ENCODE data around the gene DDX51. TPM values are rescaled to one million over a fixed set of nuclear protein-coding genes. Genes with fewer than 3 reads are reported as not detected.

DDX51 gene
- total RNA-seq, 6 experiments from 2014 or later = 13.8 to 18.3 (median 16.8) TPM

GRCh38 chr12:132173135-132174014 lies 29.3 kb upstream of the DDX51 start:
- no peak overlapping the region for H3K27ac Mint-ChIP-seq

GRCh38 chr12:132172619-132173018 lies 28.5 kb upstream of the DDX51 start:
- no peak overlapping the region for H3K27ac Mint-ChIP-seq
- H3K4me3 Mint-ChIP-seq = no peak overlapping the region
- H3K4me1 Mint-ChIP-seq (ENCODE audit: low read depth) = peaks cover 10% of the 10 kb centered on the region
- no peak for DNase-seq
- H3K27me3 Mint-ChIP-seq (ENCODE audit: insufficient read depth) = peaks cover 20% of the 10 kb centered on the region
- H3K36me3 Mint-ChIP-seq (ENCODE audit: low read depth) = no peaks in the 10 kb centered on the region
- TF ChIP-seq CTCF (IDR thresholded peaks at IDR 0.05) = no peak
- no peaks in the 10 kb centered on the region for H3K9me3 Mint-ChIP-seq

More at GRCh38 chr12:132173135-132174014, 29.3 kb upstream of the DDX51 start:
- no peak overlapping the region for H3K4me3 Mint-ChIP-seq
- DNase-seq = no peak
- no peaks in the 10 kb centered on the region for H3K36me3 Mint-ChIP-seq (ENCODE audit: low read depth)
- H3K27me3 Mint-ChIP-seq (ENCODE audit: insufficient read depth) = peaks cover 22% of the 10 kb centered on the region
- peaks cover 10% of the 10 kb centered on the region for H3K4me1 Mint-ChIP-seq (ENCODE audit: low read depth)
- no peaks in the 10 kb centered on the region for H3K9me3 Mint-ChIP-seq
- no peak for TF ChIP-seq CTCF (IDR thresholded peaks at IDR 0.05)

DNA sequence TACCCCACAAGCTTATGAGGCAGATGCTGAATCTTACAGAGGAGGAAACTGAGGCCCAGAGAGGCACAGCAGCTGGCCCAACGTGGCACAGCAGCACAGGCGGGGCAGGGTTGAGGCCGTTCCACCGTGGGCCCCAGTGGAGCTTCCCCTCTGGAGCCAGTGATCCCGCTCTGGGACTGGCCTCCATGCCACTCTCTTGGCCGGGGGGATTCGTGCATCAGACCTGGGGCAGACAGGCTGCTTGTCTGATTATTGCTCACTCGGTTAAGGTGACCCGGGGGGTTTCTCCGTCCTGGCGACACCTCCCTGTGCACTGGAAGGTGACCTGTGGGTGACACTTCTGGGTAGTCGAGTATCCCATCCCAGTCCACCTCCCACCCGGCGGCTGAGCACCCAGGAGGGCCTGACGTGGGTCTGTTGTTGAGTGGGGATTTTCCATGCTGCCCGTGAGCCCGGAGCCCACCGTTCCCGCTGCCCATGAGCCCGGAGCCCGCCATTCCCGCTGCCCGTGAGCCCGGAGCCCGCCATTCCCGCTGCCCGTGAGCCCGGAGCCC lies 27.9 kb upstream of the DDX51 start:
- no peak for DNase-seq
- H3K36me3 Mint-ChIP-seq (ENCODE audit: low read depth) = no peaks in the 10 kb centered on the region
- H3K27ac Mint-ChIP-seq = no peak overlapping the region
- H3K9me3 Mint-ChIP-seq = peaks cover 2% of the 10 kb centered on the region
- no peak for TF ChIP-seq CTCF (IDR thresholded peaks at IDR 0.05)
- peaks cover 18% of the 10 kb centered on the region for H3K27me3 Mint-ChIP-seq (ENCODE audit: insufficient read depth)
- H3K4me1 Mint-ChIP-seq (ENCODE audit: low read depth) = peaks cover 10% of the 10 kb centered on the region
- H3K4me3 Mint-ChIP-seq = no peak overlapping the region

DNA sequence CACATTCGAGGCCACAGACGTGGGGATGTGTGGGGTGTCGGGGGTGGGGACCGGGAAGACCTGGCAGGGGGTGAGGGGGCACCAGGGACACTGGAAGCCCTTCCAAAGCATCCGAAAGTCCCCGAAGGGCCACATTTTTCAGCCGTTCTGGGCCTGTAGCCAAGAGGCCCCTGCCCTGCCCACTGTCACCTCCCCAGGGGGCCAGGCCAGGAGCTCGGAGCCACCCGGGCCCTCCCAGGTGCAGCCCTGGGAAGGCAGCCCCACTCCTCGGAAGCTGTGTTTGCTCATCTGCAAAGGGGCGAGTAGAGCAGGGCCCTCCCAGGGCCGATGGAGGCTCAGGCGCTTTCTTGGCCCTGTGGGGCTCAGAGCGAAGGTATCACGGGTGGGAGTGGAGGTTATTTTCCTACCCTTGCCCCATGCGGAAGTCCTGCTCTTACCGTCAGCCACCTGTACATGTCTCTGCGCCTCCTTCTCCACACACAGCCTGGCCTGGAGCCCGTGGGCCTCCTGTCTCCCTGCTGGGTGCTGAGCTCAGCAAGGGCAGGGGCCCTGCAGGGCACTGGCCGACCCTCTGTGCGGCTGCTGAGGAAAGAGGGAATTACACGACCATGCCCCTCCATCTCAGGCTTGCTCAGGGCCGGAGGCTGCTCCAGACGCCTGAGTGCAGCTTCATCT lies 27.3 kb upstream of the DDX51 start:
- peaks cover 13% of the 10 kb centered on the region for H3K27me3 Mint-ChIP-seq (ENCODE audit: insufficient read depth)

More for the DNA sequence above, 27.3 kb upstream of the DDX51 start:
- Mint-ChIP-seq H3K9me3 (peaks cover 8% of the 10 kb centered on the region), H3K4me3 (no peak overlapping the region), H3K27ac (no peak overlapping the region), H3K4me1 (ENCODE audit: low read depth) (peaks cover 10% of the 10 kb centered on the region), H3K36me3 (ENCODE audit: low read depth) (no peaks in the 10 kb centered on the region)
- no peak for TF ChIP-seq CTCF (IDR thresholded peaks at IDR 0.05)
- no peak for DNase-seq

Measured in HFFc6 (cell line).